NCI-H460 (cell line): Measurements from ENCODE around the gene RBM38. TPM values are rescaled to one million over a fixed set of nuclear protein-coding genes. Genes with fewer than 3 reads are reported as not detected.

Experiments
- DNase-seq: peaks from one replicate; pipeline ENCODE4 v3.0.0-alpha.2; 2016; ENCODE audit warnings: low read depth; ENCODE audit errors: extremely low read depth
- total RNA-seq: library from RNA; depleted of rRNA; stranded (reverse); fragments of >200 nt; shearing (Covaris generic); gene quantifications from 2 replicates; pipeline ENCODE4 v1.2.3, GENCODE V29; 2014

RBM38 gene
- total RNA-seq, 1 experiment from 2014 or later = 18.2 TPM

DNA sequence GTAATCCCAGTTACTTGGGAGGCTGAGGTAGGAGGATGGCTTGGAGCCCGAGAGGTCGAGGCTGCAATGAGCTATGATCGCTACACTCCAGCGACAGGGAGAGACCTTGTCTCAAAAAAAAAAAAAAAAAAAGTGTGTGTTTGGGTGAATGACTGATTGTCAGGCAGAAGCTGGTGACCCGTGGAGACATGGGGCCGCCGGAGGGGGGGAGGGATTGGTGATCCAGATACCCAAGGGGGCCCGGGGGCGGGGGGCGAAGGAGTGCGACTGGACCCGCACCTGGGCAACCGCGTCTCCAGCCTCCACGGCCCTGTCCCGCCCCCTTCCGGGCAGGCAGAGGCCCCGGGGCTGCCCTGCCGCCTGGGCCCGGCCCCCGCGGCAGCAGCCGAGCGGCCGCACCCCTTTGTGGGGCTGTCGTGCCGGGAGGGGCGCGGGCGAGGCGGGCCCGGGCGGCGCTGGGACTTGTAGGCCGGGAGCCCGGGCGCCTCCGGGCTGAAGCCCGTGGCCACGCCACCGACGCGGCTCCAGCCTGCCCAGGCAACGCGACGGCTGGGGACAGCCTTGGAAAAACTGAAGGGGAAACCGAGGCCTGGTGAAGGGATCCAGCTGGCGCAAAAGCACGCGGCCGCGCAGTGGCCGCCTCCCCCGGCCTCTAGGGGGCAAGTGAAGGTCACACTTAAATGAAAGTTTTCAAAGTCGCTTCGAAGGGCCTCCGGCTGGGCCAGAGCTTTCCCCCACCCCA, 2.1 kb upstream of the RBM38 start:
- DNase-seq = peak; percentile 50

DNA sequence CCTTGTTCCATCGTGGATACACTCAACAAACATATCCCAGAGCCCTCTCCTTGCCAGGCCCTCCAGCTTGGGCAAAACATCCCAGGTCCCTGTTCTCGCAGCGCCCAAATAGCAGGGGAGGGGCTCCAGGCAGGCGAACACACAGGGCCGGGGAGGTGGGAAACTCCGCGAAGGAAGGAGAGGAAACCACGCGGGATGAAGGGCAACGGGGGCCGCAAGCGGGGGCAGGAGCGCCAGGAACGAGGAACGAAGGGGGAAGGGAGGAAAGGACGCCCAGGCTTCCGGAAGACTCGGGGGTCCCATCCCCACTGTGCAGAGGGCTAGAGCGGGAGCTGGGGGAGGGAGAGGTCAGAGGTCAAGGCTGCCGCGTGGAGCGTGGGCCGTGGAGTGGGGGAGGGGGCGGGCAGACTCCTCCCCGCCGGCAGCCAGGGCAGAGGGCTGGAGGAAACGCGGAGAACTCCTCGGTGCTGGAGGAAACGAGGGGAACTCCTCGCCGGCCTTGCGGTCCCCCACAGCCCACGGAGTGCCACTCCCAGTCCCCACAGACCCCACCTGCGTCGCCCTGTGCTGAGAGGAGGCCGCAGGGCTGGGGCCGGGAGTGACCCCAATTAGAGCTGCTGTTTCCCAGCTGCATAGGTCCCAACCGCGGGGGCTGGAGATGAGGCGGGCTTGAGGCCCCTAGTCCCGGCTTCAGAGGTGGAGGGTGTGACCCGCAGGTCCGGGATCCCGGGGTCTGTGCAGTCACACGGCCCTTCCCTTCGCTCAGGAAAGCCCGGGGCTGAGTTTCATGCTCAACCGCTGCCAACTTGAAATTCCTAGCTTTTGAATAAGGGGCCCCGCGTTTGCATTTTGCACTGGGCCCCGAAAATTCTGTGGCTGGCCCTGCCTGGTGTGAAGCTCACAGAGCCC, 1.2 kb upstream of the RBM38 start:
- DNase-seq = no peak

DNA sequence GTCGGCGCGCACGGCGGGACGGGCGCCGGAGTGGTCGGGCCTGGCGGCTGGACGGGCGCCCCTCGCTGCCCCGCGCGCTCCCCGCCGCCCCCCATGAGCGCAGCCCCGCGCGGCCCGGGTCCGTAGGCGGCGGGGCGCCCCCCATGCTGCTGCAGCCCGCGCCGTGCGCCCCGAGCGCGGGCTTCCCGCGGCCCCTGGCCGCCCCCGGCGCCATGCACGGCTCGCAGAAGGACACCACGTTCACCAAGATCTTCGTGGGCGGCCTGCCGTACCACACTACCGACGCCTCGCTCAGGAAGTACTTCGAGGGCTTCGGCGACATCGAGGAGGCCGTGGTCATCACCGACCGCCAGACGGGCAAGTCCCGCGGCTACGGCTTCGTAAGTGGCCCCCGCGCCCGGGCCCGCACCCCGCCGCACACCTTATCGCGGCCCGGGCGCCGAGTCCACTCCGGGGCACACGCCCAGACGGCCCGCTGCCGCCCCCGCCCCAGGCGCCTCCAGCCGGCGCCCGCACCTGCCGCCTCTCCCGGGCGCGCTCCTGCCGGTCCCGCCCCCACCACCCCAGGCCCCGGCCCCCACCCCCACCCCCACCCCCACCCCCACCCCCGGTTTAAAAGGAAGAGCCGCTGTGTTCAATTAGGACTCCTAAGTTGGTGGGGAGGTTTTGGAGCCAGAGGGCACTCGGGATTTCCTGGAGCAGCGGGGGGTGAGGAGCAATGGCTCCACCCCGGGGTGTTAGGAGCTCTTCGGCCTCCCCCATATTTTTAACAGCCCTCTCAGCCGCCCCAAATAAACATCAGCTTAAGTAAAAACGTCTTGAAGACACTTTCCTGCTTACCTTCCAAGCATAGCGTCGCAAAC, 474 bp downstream of the RBM38 start:
- DNase-seq = no peak

DNA sequence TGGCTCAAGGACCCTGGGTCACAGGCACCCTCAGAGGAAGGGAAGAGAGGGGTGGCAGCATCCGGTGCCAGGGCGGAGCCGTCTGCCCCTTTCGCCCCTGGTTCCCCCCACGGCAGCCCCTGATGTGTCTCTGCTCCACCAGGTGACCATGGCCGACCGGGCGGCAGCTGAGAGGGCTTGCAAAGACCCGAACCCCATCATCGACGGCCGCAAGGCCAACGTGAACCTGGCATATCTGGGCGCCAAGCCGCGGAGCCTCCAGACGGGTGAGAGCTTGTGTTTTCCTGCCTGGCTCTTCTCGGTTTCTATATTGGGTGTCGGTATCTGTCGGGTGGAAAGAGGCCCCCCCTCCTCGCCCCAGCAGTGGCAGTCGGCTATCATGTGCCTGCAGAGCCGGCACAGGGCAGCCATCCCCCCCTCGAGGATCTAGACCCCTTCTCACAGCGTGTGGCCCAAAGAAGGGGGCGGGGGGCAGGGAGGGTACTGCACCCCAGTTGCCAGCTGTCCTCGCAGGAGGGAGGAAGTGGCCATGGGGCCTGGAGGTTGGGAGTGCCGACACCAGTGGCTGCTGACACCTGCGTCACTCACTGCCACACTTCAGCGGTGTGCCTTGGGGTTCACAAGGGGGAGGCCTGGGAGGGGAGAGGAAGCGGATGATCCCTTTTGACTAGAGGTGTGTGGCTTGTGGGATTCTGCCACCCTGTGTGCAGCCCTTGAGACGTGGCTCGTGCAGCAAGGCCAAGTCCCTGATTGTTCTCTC, 1.5 kb downstream of the RBM38 start:
- DNase-seq = no peak

DNA sequence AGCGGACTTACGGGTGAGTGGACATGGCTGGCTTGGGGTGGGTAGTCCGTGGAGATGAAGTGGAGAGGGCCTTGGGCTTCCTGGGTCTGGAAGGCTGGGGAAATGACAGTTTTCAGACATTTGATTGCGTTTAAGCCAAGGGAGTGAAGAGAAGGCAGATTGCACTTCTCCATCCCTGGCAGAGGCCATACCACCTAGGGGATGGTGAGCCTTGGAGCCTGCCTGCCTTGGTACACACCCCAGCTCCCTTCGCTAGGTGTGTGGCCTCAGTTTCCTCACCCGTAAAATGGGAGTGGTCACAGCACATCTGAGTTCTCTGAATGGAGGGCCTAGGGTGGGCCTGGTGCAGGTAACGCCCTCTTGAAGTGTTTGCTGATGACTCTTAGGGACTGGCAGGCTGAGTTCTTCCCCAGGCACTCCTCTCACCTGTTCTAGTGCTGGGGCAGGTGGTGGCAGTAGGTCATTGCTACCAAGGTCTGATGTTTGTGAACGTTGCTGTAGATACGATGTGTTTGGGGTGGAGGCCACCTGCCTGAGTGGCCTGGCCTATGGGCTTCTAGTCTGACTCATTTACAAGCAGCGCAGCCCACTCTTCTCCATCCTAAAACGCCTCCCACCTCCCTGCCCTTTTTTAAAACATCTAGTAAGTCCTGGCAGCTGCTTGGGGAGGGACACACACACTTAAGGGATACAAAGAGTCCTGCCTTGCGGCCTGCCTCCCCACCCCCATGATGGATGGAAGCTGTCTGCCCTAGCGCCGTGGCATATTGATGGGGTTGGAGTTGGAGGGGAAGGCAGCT, 2.3 kb downstream of the RBM38 start:
- no peak for DNase-seq

DNA sequence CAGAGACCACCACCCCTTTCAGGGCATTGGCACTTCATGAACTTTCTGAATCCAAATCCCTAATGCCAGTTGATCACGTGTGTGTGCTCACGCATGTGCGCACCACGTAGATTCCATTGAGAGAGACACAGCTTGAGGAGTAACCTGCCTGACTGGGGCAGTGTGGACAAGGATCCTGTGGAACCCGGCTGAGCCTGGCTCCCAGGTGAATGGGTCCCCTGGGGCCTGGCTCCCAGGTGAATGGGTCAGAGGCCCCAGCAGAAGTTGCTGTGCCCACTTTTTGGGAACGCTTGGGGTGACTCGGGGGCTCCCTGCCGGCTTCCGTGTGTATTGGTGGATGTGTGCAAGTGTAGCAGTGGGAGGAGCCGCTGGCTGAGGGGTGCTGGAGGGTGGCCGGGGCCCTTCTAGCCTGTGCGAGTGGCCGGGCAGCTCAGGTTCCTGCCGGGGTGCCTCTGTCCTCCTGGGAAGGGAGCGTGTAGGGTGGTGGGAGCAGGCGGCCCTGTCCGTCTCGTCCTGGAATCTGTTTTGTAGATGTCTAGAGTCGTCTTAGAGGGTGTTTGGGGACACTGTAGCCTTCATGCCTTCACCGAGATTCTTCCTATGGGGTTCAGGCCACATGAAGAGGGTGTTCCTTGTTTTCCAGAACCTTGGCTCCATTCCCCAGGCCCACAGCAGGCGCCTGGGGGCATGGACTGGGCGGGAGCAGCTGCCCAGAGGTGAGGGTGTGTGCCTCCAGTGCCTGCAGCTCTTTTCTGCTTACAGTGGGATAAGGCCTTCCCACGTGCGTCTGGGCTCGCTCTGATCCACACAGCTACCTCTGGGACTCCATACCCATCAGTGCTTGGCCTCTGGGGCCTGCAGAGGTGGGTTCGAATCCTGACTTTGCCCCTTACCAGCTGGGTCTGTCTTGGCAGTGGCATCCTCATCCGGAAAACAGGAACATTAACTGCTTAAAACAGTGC, 3.2 kb downstream of the RBM38 start:
- DNase-seq = no peak

DNA sequence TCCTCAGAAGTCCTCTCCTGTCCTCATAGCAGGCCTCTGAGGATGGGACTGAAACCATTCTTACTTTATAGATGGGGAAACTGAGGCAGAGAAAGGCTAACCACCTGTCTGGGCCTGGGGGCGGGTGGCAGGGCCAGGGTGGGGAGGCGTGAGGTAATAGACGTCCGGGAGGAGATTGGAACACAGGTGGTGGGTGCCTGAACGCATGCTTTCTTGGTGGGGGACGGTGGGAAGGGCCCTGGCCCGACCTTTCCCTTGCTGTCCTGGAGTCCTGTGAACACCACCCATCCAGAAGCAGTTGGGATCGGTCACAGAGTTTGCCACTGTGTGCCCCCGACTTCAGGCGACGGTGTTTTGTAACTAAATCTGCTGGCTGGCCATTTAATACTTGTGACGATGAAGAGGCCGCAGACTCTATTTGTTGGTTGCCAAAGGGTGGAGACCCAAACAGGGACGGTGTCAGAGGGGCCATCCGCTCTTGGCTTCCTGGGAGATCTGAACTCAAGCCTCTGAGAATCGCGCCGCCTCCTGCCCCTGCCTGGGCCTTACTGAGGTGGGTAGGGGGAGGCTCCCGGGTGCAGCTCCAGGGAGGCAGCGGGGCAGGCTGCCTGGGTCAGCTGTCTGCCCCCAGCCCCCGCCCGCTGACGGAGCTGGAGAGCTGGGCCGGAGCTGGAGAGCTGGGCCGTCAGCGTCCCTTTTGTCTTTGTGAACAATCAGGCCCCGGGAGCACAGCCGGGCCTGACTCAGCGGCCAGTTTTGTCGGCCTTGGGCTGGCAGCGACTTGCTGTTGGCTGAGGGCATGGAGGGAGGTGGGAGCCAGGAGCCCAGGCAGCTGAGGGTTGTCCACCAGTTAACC, 4.1 kb downstream of the RBM38 start:
- no peak for DNase-seq

DNA sequence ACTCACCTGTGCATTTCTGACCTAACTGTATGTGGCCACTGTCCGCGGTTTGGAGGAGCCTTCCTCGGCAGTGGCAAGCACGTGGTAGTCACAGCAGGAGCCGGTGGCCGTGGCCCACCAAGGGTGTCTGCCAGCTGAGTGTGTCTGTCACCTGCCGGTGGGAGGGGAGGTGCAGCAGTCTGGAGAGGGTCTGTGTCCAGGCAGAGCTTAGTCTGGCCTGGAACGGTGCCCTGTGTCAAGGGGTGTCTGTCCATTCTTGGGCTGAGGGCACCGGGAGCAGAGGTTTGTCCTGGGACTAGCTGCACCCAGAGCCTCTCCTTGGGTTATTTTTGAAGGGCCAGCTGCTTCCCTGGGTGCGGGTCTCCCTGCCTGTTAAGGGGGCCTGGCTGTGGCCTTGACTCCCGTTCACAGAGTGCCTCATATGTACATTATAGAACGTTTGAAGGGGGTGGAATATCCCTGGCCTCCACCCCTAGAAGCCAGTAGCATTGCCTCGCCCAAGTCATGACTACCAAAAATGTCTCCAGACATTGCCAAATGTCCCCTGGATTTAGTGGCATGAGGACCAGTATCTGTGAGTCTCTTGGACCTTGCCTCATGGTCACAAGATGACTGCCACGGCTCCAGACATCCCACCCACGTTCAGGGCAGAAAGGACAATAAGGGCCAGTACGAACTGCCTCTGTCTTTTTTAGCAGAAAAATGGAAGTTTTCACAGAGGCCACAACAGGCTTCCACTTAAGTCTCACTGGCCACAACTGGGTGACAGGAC, 5.2 kb downstream of the RBM38 start:
- DNase-seq = no peak

DNA sequence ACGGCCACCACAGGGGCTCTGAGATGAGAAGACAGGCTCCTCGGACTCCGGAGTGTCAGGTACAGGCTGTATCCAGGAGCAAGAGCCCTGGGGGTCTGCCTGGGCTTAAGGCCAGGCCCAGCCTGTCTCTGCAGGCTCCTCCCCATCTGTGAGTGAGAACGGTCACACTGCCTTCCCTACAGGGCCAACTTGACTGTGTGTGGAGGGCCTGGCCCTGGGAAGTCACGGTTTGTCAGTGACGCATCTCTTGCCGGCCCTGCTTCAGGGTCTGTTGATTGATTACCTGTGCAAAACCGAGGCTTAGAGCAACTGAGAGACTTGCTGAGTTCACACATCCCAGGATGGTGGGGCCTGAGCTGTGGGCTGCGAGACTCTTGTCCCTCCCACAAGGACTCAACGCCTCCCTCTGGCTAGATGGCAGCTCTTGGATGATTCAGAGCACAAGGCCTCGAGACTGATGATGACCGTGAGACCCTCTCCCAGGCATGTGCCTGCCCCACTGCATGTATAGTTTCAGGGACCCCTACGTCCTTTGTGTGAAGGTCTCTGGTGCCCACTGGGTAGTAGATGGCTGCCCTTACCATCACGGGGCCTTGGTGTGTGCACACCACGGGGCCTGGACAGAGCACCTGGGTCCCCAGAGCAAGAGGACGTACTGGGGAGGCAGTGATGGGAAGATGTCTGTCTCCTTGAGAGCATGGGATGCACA, 5.9 kb downstream of the RBM38 start:
- no peak for DNase-seq

DNA sequence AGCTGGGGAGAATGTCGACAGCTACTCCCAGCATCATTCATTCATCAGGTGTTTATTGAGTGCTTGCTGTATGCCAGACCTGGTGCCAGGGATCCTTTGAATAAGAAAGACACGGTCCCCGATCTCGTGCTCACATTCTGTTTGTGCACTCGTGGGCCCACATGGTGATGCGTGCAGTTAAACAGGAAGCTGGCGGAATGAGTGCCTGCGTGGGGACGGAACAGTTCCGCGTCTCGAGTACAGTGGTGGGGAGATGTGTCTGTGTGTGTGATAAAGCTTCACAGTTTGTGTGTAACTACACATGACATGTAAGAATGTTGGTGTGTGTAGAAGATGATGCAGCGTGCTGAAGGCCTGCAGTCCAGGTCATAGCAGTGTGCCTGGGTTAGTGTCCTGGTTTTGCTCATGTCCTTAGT, 6.5 kb downstream of the RBM38 start:
- DNase-seq = no peak

DNA sequence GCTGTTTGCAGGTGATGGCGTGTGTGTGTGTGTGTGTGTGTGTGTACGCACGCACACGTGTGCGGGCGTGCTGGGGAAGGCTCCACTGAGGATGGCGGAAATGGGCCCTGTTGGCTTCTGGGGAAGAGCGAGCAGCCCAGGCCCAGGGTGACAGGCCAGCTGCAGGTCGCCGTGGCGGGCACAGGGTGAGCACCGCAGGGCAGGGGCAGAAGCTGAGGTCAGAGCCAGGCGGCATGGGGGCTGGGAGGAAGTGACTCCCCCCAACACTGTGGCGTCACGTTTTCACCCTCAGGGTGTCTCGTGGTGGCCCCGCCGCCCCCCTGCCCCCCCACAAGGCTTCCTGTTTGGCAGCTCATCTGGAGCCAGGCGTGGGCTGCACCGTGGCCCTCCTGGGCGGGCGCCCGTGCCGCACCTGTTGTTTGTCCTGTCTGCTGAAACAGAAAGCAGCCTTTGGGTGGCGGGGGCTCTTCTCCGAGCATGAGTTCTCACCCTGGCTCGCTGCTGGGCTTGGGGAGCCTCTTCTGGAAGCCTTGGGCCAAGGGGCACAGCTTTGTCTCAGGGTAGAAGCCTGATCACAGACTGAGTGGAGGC, 7.1 kb downstream of the RBM38 start:
- DNase-seq = no peak

DNA sequence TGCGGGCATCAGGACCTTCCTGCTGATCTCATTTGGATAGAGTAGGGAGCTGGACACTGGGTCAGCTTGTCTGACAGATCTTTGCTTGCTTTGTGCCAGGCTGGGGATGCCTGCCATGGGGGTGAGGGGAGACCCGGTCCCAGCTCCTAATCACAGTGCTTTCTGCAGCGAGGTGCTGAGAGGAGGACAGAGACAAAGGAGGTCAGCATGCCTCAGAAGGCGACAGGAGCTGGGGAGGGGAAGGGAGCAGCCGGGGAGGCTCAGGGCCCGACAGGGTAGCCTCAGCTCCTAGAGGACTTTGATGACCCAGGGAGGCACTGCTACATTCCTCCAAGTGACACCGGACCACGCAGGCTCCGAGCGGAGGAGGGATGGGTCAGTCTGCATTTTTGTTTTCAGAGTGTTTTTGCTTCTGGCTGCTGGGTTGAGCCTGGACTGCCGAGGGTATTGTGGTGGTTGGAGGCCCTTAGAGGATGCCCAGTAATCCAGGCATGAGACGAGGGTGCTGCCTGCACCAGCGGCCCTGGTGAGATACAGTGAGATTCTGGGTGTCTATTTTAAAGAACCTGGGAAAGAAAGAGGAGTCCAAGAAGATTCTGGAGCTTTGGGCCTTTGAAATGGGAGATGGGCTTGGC, 7.8 kb downstream of the RBM38 start:
- DNase-seq = no peak

DNA sequence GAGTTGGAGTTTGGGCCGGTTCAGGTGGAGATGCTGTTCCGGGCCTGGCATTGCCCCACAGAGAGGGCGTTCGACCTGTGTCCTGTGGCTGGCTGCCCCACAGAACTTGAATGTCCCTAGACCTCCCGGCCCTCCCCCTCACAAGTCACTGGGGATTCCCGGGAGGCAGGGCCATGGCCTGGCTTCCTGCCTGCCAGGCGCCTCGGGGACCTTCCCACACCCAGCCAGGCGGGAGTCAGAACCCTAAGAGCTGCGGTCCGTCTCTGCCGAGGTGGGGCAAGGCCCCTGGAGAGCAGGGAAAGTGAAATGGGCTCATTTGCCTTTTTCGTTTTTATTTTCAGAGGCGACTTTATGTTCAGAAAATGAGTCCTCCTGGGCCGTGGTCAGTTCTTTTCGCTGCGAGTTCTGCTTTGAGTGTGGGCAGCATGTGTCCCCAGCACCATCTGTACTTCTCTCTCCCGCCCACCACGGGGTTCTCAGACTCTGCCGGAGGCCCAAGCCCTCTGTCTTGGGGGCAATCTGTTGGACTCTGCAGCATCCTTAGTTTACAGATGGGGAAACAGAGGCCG, 8.5 kb downstream of the RBM38 start:
- no peak for DNase-seq

DNA sequence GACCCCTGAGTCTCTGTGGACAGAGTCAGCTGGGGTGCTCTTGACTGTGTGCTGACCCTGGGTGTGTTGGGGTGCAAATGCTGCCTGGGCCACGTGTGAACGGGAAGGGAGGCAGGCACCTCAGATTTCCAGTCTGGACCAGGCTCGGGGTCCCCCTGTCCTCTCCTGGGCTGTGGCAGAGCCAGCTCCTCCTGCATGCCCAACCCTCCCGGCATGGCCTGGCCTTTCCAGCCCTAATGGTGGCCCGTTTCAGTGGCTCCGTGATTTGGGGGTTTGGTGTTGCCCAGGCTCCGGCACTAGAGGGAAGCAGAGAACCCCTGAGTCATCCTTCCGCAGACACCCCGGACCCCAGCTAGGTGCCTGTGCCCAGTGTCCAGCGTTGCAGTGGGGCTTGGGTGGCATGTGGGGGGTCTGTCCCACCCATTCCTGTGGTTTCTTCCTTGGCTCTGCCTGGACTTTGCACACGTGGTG, 9.1 kb downstream of the RBM38 start:
- no peak for DNase-seq
